H1 (cell line): ENCODE results near the gene DENND5B. TPM values are rescaled to one million over a fixed set of nuclear protein-coding genes. Genes with fewer than 3 reads are reported as not detected.

ENCODE experiments used
- ASH2L ChIP-seq: fragments of 200-600, 300-600 bp; sonication (generic); IDR thresholded peaks from one replicate; pipeline ENCODE4 v1.7.1; 2017; ENCODE audit warnings: low read length
- CHD7 ChIP-seq: fragments of 300-600 bp; sonication (generic); IDR thresholded peaks from 2 replicates; pipeline ENCODE4 v1.7.1; 2012; ENCODE audit warnings: low read length, moderate library complexity, mild to moderate bottlenecking, inconsistent platforms; ENCODE audit not compliant: insufficient replicate concordance
- EGR1 ChIP-seq: IDR thresholded peaks from 2 replicates; pipeline ENCODE4 v1.6.1; 2011; ENCODE audit warnings: low read depth, low read length, borderline replicate concordance
- EZH2 ChIP-seq: fragments of 200-600 bp; sonication (generic); IDR thresholded peaks from 2 replicates; pipeline ENCODE4 v1.7.1; 2012; ENCODE audit warnings: low read depth, mild to moderate bottlenecking, moderate library complexity, low read length, inconsistent platforms; ENCODE audit not compliant: severe bottlenecking
- HDAC2 ChIP-seq, 2 experiments: fragments of 300-600 bp in 1 of 2; sonication (generic) in 1 of 2; IDR thresholded peaks; 2 replicates each; pipeline ENCODE4 v1.6.1; 2011 to 2012; ENCODE audit warnings: low read depth in 2 of 2, low read length in 2 of 2, mild to moderate bottlenecking in 2 of 2, moderate library complexity in 2 of 2, borderline replicate concordance in 1 of 2, inconsistent platforms in 1 of 2
- SAP30 ChIP-seq: fragments of 300-600 bp; sonication (generic); IDR thresholded peaks from 2 replicates; pipeline ENCODE4 v1.7.1; 2012; ENCODE audit warnings: low read length, moderate library complexity, mild to moderate bottlenecking, inconsistent platforms; ENCODE audit not compliant: insufficient read depth, insufficient replicate concordance
- SIN3A ChIP-seq, 2 experiments: IDR thresholded peaks in 1 of 2; conservative IDR thresholded peaks in 1 of 2; 2 replicates each; pipeline ENCODE4 v1.6.1; 2011 to 2012; ENCODE audit warnings: low read length in 2 of 2, improper control_type of control experiment in 1 of 2, low read depth in 1 of 2, mild to moderate bottlenecking in 1 of 2
- SRF ChIP-seq: IDR thresholded peaks from 2 replicates; pipeline ENCODE4 v1.6.1; 2011; ENCODE audit warnings: mild to moderate bottlenecking, low read depth, low read length, moderate library complexity
- YY1 ChIP-seq: IDR thresholded peaks from 2 replicates; pipeline ENCODE4 v1.6.1; 2011; ENCODE audit warnings: low read depth, mild to moderate bottlenecking, low read length
- polyA plus RNA-seq, 7 experiments: library from polyadenylated mRNA; depleted of rRNA in 3 of 7; stranded (reverse) in 5 of 7; unstranded in 2 of 7; fragments of >200 nt in 5 of 7; fragments of 200-250 nt in 2 of 7; gene quantifications; 1 replicate in 5 of 7; 2 replicates in 1 of 7; 4 replicates in 1 of 7; pipeline versions ENCODE4 v1.2.1 to v1.2.3, GENCODE V29; 2011 to 2013; ENCODE audit warnings: missing spikeins in 2 of 7, mixed read lengths in 2 of 7
- total RNA-seq: library from RNA; stranded (reverse); fragmentation: NEBNext Ultra II Directional; extraction: Animal tissue kit (Norgen Biotek cat#: 25700); gene quantifications from 2 replicates; pipeline ENCODE4 v1.2.1, GENCODE V29; 2021

DENND5B gene
- total and polyA plus RNA-seq, 2 of the 8 experiments (the other 6 are each of a cell fraction or from before 2014, with no cell fraction given) = 13.4 to 20.2 TPM

- TF ChIP-seq YY1 = no peak
- peak; percentile 94 for TF ChIP-seq ASH2L
- TF ChIP-seq SAP30 = no peak
- no peak for TF ChIP-seq EGR1
- TF ChIP-seq EZH2 = no peak
- TF ChIP-seq HDAC2 (IDR thresholded peaks at IDR 0.05; ENCODE audit: borderline replicate concordance in 1 of 2, low read depth in 2 of 2, low read length in 2 of 2) = no peak
- TF ChIP-seq SRF = no peak
- TF ChIP-seq SIN3A (conservative IDR thresholded peaks at IDR 0.05 in 1 of 2, IDR thresholded peaks at IDR 0.05 in 1 of 2; ENCODE audit: low read depth in 1 of 2, low read length in 2 of 2) = no peak
- no peak for TF ChIP-seq CHD7
Measured at GRCh38 chr12:31339831-31340622, 250.9 kb downstream of the DENND5B start (continued).
